Large intestine (tissue), 3 donors: ENCODE results near the gene CCND2. TPM values are rescaled to one million over a fixed set of nuclear protein-coding genes. Genes with fewer than 3 reads are reported as not detected.

Experiments used
- DNase-seq, 2 donors: peaks; one replicate each; pipeline versions ENCODE4 v3.0.0 to v3.0.0-alpha.2; 2013
- H3K27ac ChIP-seq: one replicate; pipeline ENCODE4 v1.5.1; 2013; ENCODE audit warnings: low read length
- H3K27me3 ChIP-seq: 2 replicates; pipeline ENCODE4 v1.6.1; 2013; ENCODE audit warnings: low read length; ENCODE audit not compliant: control insufficient read depth, insufficient read depth
- H3K36me3 ChIP-seq: 2 replicates; pipeline ENCODE4 v1.6.1; 2013; ENCODE audit warnings: low read length; ENCODE audit not compliant: control insufficient read depth, insufficient read depth
- H3K4me1 ChIP-seq: one replicate; pipeline ENCODE4 v1.6.1; 2013; ENCODE audit warnings: low read length; ENCODE audit not compliant: control insufficient read depth, insufficient read depth
- H3K4me3 ChIP-seq: one replicate; pipeline ENCODE4 v1.5.1; 2013; ENCODE audit warnings: low read length
- H3K9me3 ChIP-seq: one replicate; pipeline ENCODE4 v1.6.1; 2013; ENCODE audit warnings: mild to moderate bottlenecking, low read depth, low read length, moderate library complexity; ENCODE audit not compliant: control insufficient read depth
- WGBS: methylation state at CpG from one replicate; pipeline ENCODE4 v1.1.5; 2013; ENCODE audit warnings: low lambda C conversion rate; ENCODE audit not compliant: insufficient coverage; 5-methylcytosine and 5-hydroxymethylcytosine counted together
- polyA plus RNA-seq: library from polyadenylated mRNA; unstranded; fragments of 120-200 nt; gene quantifications from one replicate; pipeline ENCODE4 v1.2.1, GENCODE V29; 2013

Gene CCND2
- polyA plus RNA-seq, 1 donor: 108 TPM

GRCh38 chr12:4283512-4284255 is 10.1 kb downstream of the CCND2 start:
- Histone ChIP-seq H3K4me1 (peaks cover 71% of the 10 kb centered on the region), H3K27me3 (no peaks in the 10 kb centered on the region), H3K9me3 (no peaks in the 10 kb centered on the region), H3K4me3 (no peak overlapping the region), H3K27ac (no peak overlapping the region), H3K36me3 (peaks cover 91% of the 10 kb centered on the region)
- WGBS: no CpG with 5 or more reads among the region's 12 CpGs
- no peak for DNase-seq

- no peaks in the 10 kb centered on the region for H3K9me3 ChIP-seq
- peaks cover 93% of the 10 kb centered on the region for H3K36me3 ChIP-seq
- no CpG with 5 or more reads among the region's 4 CpGs for WGBS
- no peaks in the 10 kb centered on the region for H3K27me3 ChIP-seq
- no peak for DNase-seq
- no peak overlapping the region for H3K27ac ChIP-seq
- no peak overlapping the region for H3K4me3 ChIP-seq
- peaks cover 74% of the 10 kb centered on the region for H3K4me1 ChIP-seq
Observed at GRCh38 chr12:4284306-4284705, 10.7 kb downstream of the CCND2 start.

GRCh38 chr12:4285070-4285469 is 11.5 kb downstream of the CCND2 start:
- Histone ChIP-seq H3K4me3 (no peak overlapping the region), H3K27ac (no peak overlapping the region), H3K4me1 (peaks cover 68% of the 10 kb centered on the region), H3K9me3 (no peaks in the 10 kb centered on the region), H3K36me3 (peaks cover 93% of the 10 kb centered on the region), H3K27me3 (no peaks in the 10 kb centered on the region)
- no peak for DNase-seq
- WGBS: 86% methylated on average over 1 of the region's 8 CpGs

- Histone ChIP-seq H3K36me3 (peaks cover 93% of the 10 kb centered on the region), H3K27ac (no peak overlapping the region), H3K27me3 (no peaks in the 10 kb centered on the region), H3K9me3 (no peaks in the 10 kb centered on the region), H3K4me3 (no peak overlapping the region), H3K4me1 (peaks cover 57% of the 10 kb centered on the region)
- whole genome bisulfite sequencing: no CpG with 5 or more reads among the region's 12 CpGs
- no peak for DNase-seq
Observed at GRCh38 chr12:4286228-4286627, 12.7 kb downstream of the CCND2 start.

GRCh38 chr12:4286771-4287317 is 13.3 kb downstream of the CCND2 start:
- no peaks in the 10 kb centered on the region for H3K27me3 ChIP-seq
- peak overlapping the region; percentile 55 for H3K27ac ChIP-seq
- peak in 1 of 2 donors; percentile 21 for DNase-seq
- peaks cover 93% of the 10 kb centered on the region for H3K36me3 ChIP-seq
- H3K4me3 ChIP-seq: no peak overlapping the region
- peaks cover 52% of the 10 kb centered on the region for H3K4me1 ChIP-seq
- no CpG with 5 or more reads among the region's 14 CpGs for WGBS
- H3K9me3 ChIP-seq: no peaks in the 10 kb centered on the region

GRCh38 chr12:4287325-4288211 is 14.0 kb downstream of the CCND2 start:
- DNase-seq: peak in 1 of 2 donors; percentile 82

GRCh38 chr12:4288296-4289131 is 15.0 kb downstream of the CCND2 start:
- Histone ChIP-seq H3K9me3 (no peaks in the 10 kb centered on the region), H3K4me1 (peaks cover 51% of the 10 kb centered on the region), H3K4me3 (no peak overlapping the region), H3K36me3 (peaks cover 93% of the 10 kb centered on the region), H3K27me3 (no peaks in the 10 kb centered on the region), H3K27ac (peak overlapping the region; percentile 55)
- WGBS: no CpG with 5 or more reads among the region's 20 CpGs
- no peak for DNase-seq

More at GRCh38 chr12:4287325-4288211, 14.0 kb downstream of the CCND2 start:
- Histone ChIP-seq H3K27ac (peak overlapping the region; percentile 55), H3K36me3 (peaks cover 93% of the 10 kb centered on the region), H3K27me3 (no peaks in the 10 kb centered on the region), H3K4me1 (peaks cover 45% of the 10 kb centered on the region), H3K4me3 (no peak overlapping the region), H3K9me3 (no peaks in the 10 kb centered on the region)
- 40% methylated on average over 1 of the region's 18 CpGs for WGBS

GRCh38 chr12:4289231-4289878 is 15.8 kb downstream of the CCND2 start:
- Histone ChIP-seq H3K36me3 (peaks cover 93% of the 10 kb centered on the region), H3K27ac (no peak overlapping the region), H3K9me3 (no peaks in the 10 kb centered on the region), H3K4me3 (no peak overlapping the region), H3K4me1 (peaks cover 52% of the 10 kb centered on the region), H3K27me3 (no peaks in the 10 kb centered on the region)
- no CpG with 5 or more reads among the region's 20 CpGs for whole genome bisulfite sequencing
- DNase-seq: no peak

GRCh38 chr12:4289998-4290790 is 16.6 kb downstream of the CCND2 start:
- Histone ChIP-seq H3K4me3 (no peak overlapping the region), H3K27me3 (no peaks in the 10 kb centered on the region), H3K27ac (no peak overlapping the region), H3K36me3 (peaks cover 95% of the 10 kb centered on the region), H3K9me3 (no peaks in the 10 kb centered on the region), H3K4me1 (peaks cover 52% of the 10 kb centered on the region)
- 88% methylated on average over 4 of the region's 28 CpGs for WGBS
- no peak for DNase-seq
